Stimulated activated effector memory CD8-positive, alpha-beta T cell treated with anti-CD3 and anti-CD28 coated beads, Interleukin-12 subunit alpha, Interleukin-12 subunit beta, amount 100 ng/mL, for 72 hours (primary cell): ENCODE data around the gene KCNMA1.
A peak's percentile ranks its signal among the peaks of the same experiment; 100 is the strongest.

ENCODE experiments used
- ATAC-seq: fragments of 150-1000 bp; cut with Tn5 transposase; 2 replicates; pipeline ENCODE4 v1.10.0; 2021
- DNase-seq, 2 donors: peaks; one replicate each; pipeline ENCODE4 v3.0.0; 2021 to 2022; ENCODE audit warnings: low spot score in 2 of 2
- H3K27ac Mint-ChIP-seq: one replicate; pipeline ENCODE4 v1.8.0; 2022; ENCODE audit warnings: mild to moderate bottlenecking, mixed read lengths
- H3K36me3 Mint-ChIP-seq: one replicate; pipeline ENCODE4 v1.8.0; 2022; ENCODE audit warnings: mild to moderate bottlenecking, mixed read lengths
- H3K4me1 Mint-ChIP-seq: one replicate; pipeline ENCODE4 v1.8.0; 2022; ENCODE audit warnings: mixed read lengths
- H3K4me3 Mint-ChIP-seq: one replicate; pipeline ENCODE4 v1.8.0; 2022; ENCODE audit warnings: mild to moderate bottlenecking, mixed read lengths
- H3K9me3 Mint-ChIP-seq: one replicate; pipeline ENCODE4 v1.8.0; 2022; ENCODE audit warnings: mixed read lengths

KCNMA1 gene

DNA sequence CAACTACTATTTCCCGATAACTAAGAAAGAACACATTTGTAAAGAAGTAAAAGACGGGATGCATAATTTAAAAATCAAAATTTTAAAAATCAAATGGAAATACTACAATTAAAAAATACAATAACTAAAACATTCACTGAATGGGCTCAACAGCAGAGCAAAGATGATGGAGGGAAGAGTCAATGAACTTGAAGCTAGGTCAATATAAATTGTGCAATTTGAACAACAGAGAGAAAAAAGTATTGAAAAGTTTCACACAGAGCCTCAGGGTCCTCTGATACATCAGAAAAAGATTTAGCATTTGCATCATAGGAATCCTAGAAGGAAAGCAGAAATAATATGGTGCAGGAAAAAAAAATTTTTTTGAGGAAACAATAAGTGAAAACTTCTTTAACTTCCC lies 581.0 kb downstream of the KCNMA1 start:
- Mint-ChIP-seq H3K9me3 (no peaks in the 10 kb centered on the region), H3K27ac (no peak overlapping the region), H3K36me3 (no peaks in the 10 kb centered on the region), H3K4me1 (no peaks in the 10 kb centered on the region), H3K4me3 (no peak overlapping the region)
- DNase-seq (no peak), ATAC-seq (no peak)

DNA sequence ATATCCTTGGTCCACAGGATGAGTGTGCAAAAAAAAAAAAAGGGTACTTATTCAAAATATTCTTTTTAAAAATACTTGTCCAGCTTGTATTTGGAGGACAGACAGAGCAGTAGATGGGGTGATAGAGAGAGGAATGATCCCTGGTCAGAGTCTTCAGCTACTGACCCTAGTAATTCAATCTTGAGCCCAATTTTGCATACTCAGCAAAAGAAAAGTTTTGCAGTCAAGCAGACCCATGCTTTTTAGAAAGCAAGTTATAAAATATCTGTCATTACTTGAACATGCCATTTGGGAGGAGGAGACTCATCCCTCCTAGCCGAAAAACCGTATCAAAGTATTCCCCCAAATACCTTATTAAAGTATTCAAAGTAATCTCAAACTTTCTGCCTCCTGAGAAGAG lies 585.0 kb downstream of the KCNMA1 start:
- H3K4me3 Mint-ChIP-seq = no peak overlapping the region
- no peaks in the 10 kb centered on the region for H3K36me3 Mint-ChIP-seq
- H3K9me3 Mint-ChIP-seq = no peaks in the 10 kb centered on the region
- no peak for DNase-seq
- no peak for ATAC-seq
- no peaks in the 10 kb centered on the region for H3K4me1 Mint-ChIP-seq
- no peak overlapping the region for H3K27ac Mint-ChIP-seq

DNA sequence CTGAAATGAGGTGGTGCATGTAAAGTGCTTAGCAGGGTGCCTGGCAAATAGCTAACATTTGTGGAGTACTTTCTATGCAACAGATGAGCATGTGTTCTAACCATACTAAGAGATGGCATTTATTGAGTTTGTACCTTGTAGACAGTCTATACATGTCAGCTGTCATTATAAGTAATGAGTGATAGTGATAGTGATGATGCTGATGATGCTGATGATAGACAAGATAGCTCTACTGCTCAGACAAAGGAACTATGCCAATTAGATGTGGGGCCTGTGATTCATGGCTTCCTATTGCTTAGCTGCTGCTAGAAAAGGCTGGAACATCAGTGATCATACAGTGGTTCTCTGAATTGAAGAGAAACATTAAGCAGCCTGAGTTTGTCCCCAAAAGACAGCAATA lies 585.8 kb downstream of the KCNMA1 start:
- Mint-ChIP-seq H3K27ac (no peak overlapping the region), H3K4me1 (no peaks in the 10 kb centered on the region)
- ATAC-seq = no peak

DNA sequence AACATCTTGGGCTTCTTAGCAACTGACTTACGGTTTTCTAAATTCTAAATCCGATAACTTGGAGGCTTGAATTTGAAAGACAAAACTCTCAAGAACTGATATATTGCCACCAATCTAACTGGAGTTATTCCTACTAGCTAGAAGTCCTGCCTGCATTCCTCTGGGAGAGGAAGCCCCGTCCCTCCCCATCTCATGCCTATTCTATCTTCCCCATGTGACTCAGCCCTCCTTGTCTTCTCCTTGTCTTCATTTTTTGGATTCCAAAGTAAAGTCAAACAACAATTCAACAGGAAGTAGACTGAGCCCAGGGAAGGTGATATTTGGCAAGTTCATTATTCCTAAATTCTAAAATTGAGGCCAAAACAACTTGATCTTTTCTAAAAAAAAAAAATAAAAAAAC lies 587.7 kb downstream of the KCNMA1 start:
- DNase-seq (no peak), ATAC-seq (no peak)
- Mint-ChIP-seq H3K27ac (no peak overlapping the region), H3K4me3 (no peak overlapping the region), H3K4me1 (no peaks in the 10 kb centered on the region), H3K9me3 (no peaks in the 10 kb centered on the region), H3K36me3 (no peaks in the 10 kb centered on the region)

More for the DNA sequence above, 585.8 kb downstream of the KCNMA1 start:
- H3K9me3 Mint-ChIP-seq = no peaks in the 10 kb centered on the region
- no peak for DNase-seq
- no peaks in the 10 kb centered on the region for H3K36me3 Mint-ChIP-seq
- H3K4me3 Mint-ChIP-seq = no peak overlapping the region

DNA sequence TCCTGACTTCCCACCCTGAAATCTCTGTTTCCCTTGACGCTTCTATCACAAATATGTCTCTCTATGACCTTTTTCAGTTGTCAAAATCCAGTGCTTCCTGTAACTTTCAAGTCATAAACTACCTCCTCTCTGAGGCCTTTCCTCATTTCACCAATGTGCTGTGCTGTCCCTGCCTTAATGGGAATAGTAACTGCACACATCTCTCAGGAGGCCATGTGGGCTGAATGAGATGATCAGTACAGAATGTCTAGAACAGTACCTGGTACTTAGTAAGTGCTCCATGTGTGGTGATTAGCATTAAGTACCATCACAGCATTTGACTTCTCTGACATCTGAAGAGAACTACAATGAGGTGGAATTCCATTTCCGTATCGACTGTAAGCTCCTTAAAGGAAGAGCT lies 588.5 kb downstream of the KCNMA1 start:
- H3K27ac Mint-ChIP-seq = no peak overlapping the region
- no peaks in the 10 kb centered on the region for H3K9me3 Mint-ChIP-seq
- H3K4me1 Mint-ChIP-seq = no peaks in the 10 kb centered on the region
- no peaks in the 10 kb centered on the region for H3K36me3 Mint-ChIP-seq
- H3K4me3 Mint-ChIP-seq = no peak overlapping the region
- DNase-seq = no peak
- no peak for ATAC-seq

DNA sequence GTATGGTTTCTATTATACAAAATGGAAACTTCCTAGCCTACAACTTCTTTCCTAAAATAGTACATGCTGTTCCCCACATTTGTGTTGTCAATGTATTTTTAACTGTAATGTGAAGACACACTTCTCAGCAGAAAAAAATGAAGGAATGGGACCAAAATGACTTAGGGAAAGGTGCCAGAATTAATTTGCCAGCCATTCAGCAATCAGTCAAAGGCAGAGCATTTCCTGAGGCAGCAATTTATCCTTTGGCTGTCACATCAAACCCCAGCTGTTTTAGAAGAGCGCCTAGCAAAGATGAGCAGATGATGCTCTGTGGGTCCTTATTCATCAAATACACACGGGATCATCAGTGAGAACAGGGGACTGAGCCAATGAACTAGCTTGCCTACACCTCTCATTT lies 592.5 kb downstream of the KCNMA1 start:
- no peak for DNase-seq
- H3K27ac Mint-ChIP-seq = no peak overlapping the region
- H3K4me1 Mint-ChIP-seq = peaks cover 6% of the 10 kb centered on the region
- ATAC-seq = no peak
- H3K4me3 Mint-ChIP-seq = no peak overlapping the region
- H3K36me3 Mint-ChIP-seq = peaks cover 5% of the 10 kb centered on the region
- H3K9me3 Mint-ChIP-seq = no peaks in the 10 kb centered on the region

DNA sequence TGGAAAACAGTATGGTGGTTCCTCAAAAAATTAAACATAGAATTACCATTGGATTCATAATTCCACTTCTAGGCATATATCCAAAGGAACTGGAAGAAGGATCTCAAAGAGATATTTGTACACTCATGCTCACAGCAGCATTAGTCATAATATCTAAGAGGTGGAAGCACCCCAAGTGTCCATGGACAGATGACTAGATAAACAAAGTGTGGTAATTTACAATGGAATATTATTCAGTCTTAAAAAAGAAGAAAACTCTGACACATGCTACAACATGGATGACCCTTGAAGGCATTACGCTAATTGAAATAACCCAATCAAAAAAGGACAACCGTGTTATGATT lies 594.2 kb downstream of the KCNMA1 start:
- H3K9me3 Mint-ChIP-seq = no peaks in the 10 kb centered on the region
- no peak overlapping the region for H3K4me3 Mint-ChIP-seq
- ATAC-seq = no peak
- no peak overlapping the region for H3K27ac Mint-ChIP-seq
- peaks cover 6% of the 10 kb centered on the region for H3K4me1 Mint-ChIP-seq
- H3K36me3 Mint-ChIP-seq = peaks cover 5% of the 10 kb centered on the region
- no peak for DNase-seq

DNA sequence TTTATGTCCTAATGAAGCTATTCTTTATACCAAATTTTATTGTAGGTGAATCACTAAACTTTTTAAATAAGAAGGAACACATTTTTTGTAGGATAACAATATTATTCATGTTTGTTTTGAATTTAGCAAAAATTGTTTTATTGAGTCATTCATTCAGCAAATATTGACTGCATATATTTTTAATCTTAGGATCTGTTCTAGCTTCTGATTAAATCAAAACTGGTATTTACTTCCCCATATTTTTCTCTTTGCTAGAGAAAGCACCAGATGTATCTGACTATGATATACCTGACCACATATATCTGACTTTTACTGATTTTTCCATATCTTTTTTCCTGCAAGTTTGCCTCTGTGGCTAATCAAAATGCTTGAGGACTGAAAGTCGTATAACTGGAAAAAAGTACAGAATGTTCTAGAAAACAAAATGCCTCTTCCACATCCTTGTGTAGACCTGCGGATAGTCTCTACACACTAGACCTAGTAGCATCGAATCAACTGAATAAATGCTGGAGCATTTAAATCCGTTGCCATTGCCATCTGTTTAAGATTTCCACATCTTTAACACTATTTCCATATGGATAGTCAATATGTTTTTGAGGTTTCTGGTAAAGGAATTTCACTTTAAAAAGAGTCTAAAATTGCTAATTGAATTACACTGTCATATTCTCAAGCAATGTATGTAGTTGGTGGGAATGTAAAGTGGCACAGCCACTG lies 594.7 kb downstream of the KCNMA1 start:
- DNase-seq (no peak), ATAC-seq (no peak)
- Mint-ChIP-seq H3K4me1 (peaks cover 6% of the 10 kb centered on the region), H3K27ac (no peak overlapping the region), H3K4me3 (no peak overlapping the region), H3K36me3 (peaks cover 5% of the 10 kb centered on the region), H3K9me3 (no peaks in the 10 kb centered on the region)

DNA sequence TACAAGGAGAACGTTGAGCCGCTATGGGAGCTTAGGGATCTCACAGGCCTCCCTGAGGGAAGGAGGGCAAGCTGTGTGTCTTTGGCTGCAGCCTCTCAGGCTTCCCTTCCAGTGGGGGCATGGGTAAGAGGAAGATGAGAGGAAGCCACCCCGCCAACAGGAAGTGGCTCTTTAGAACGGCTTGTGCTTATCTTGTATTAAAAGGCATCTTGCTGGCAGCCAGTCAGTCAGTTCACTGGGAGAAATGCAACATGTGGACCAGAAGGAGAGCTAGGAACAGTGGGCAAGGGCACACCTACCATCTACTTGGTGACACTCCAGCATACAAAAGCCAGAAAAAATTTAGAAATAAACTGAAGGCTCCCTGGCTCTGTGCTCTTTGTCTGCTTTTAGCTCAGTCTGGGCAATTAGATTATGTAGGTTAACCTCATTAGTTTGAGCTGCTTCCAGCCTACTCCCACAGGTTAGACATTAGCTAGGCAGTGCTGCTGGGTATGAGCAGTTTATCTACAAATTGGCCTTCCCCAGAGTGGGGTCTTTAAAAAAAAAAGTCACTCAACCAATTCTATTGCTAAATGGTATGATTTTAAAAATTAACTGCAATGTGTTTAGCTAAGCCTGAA lies 595.9 kb downstream of the KCNMA1 start:
- DNase-seq = no peak

DNA sequence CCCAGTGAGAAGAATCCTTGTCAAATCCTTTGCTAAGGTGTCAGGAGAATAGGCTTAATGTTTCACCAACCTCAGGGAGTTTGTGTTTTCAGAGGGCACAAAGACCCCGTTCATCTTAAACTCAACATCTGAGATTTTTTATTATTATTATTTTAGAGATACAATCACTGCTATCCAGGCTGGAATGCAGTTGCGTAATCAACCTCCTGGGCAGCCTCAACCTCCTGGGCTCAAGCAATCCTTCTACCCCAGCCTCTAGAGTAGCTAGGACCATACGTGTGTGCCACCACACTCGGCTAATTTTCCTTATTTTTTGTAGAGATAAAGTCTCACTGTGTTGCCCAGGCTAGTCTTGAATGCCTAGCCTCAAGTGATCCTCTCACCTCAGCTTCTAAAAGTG lies 599.2 kb downstream of the KCNMA1 start:
- Mint-ChIP-seq H3K4me3 (no peak overlapping the region), H3K36me3 (peaks cover under 1% of the 10 kb centered on the region), H3K27ac (no peak overlapping the region), H3K4me1 (peaks cover 6% of the 10 kb centered on the region), H3K9me3 (no peaks in the 10 kb centered on the region)
- DNase-seq (no peak), ATAC-seq (no peak)

More for the DNA sequence above, 595.9 kb downstream of the KCNMA1 start:
- peaks cover 6% of the 10 kb centered on the region for H3K4me1 Mint-ChIP-seq
- no peaks in the 10 kb centered on the region for H3K9me3 Mint-ChIP-seq
- peaks cover 5% of the 10 kb centered on the region for H3K36me3 Mint-ChIP-seq
- H3K27ac Mint-ChIP-seq = no peak overlapping the region
- ATAC-seq = peak; percentile 36
- H3K4me3 Mint-ChIP-seq = peak overlapping the region; percentile 17

DNA sequence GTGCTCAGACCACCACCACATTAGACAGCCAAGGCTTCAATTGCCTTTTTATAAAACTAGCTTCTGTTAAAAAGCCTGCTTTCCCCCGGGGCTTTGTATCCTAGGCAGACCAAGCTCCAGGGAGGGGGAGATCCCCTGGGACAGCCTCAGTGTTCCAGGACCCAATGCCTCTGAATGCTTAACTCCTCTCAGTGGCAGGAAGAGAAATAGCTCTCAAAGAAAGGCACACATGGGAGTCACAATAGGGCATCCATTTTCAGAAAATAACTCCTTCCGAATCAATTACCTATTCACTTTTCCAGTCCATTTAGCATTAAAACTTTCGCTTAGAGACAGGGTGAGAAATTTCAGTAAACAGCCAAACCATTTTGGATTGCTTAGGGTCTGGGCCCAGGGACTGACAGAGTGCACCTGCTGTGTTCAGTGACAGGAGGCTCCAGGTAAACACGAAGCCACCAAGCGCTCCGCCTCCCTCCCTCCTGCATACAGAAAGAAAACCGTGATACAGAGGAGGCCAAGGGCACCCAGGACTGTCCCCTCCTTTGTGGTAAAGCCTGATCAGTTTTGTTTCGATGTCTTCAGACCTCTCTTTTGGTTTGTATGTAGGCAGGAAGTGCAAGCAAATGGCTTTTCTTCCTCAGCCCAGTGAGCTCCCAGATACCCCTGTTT lies 599.7 kb downstream of the KCNMA1 start:
- H3K36me3 Mint-ChIP-seq = no peaks in the 10 kb centered on the region
- ATAC-seq (no peak), DNase-seq (no peak)
- no peak overlapping the region for H3K27ac Mint-ChIP-seq
- no peak overlapping the region for H3K4me3 Mint-ChIP-seq
- H3K9me3 Mint-ChIP-seq = no peaks in the 10 kb centered on the region
- peaks cover 6% of the 10 kb centered on the region for H3K4me1 Mint-ChIP-seq

DNA sequence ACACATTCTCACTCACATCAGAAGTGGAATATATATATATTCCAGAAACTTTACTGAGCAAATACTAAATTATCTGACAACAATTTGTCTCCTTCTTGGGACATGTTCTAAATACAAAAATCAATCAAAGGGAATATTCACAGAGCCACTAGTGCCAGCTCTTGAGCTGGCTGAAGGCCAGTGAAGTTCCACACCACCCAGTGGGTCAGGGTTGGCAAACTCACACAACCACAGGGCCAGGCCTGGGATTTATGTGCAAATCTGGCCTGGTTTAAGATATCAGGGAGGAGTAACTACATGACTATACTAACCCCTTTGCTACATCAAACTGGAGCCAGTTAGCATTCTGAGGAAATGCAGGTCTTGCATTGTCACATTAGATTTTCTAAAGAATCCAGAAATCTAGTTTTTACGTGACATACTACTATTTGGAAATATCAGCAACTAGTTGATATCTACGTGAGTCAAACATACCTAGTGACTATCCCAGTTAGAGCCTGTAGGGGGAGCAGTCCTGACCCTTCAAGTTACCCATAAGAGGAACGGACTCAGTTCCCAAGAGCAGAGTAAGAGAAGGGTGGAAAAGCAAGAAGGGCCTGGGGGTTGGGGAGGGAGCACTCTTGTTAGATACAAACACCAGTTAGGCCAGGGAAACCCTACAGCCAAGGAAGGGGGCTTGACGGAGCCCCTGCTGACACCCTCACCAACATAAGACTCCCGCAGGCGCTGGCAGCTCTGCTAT lies 600.4 kb downstream of the KCNMA1 start:
- no peak for DNase-seq
- H3K4me1 Mint-ChIP-seq = peaks cover 6% of the 10 kb centered on the region
- H3K9me3 Mint-ChIP-seq = no peaks in the 10 kb centered on the region
- H3K4me3 Mint-ChIP-seq = no peak overlapping the region
- no peaks in the 10 kb centered on the region for H3K36me3 Mint-ChIP-seq
- peak; percentile 13 for ATAC-seq
- no peak overlapping the region for H3K27ac Mint-ChIP-seq

DNA sequence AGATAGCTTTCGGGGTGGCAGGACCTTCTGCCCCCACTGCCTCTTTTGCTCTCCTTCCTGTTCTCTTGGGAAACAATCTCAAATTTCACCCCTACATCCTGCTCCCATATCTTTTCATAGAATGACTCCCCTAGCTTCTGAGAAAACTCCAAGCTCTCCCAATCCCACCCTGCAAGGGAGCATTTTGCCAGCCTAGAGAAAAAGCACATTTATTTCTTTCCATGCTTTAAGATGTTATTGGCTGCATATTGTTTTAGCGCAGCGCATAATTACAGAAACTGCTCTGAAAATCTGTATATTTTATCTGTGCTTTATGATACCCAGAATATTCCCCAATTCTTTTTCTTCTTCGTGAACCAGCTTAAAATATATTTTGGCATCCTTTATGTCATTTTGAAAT lies 601.3 kb downstream of the KCNMA1 start:
- no peaks in the 10 kb centered on the region for H3K9me3 Mint-ChIP-seq
- no peak overlapping the region for H3K4me3 Mint-ChIP-seq
- H3K4me1 Mint-ChIP-seq = peaks cover under 1% of the 10 kb centered on the region
- no peak overlapping the region for H3K27ac Mint-ChIP-seq
- no peak for ATAC-seq
- H3K36me3 Mint-ChIP-seq = no peaks in the 10 kb centered on the region
- no peak for DNase-seq

DNA sequence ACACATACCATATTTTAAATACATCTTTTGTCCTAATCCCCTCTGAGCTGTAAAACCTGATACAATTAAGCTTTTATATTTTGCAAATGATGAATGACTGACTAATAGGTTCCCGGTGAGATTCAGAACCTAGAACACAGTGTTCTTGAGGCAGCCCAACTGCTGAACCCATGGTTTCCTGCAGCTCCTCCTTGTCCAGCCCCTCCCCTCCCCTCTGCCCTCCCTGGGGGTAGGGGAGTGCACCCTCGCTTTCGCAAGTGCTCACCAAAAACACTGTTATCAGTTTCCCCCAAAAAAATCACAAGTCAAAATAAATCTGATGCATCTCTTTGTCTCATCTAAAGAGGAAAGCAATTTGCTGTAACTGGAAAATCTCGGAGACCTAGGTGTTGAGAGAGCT lies 602.8 kb downstream of the KCNMA1 start:
- no peaks in the 10 kb centered on the region for H3K9me3 Mint-ChIP-seq
- ATAC-seq (no peak), DNase-seq (no peak)
- H3K36me3 Mint-ChIP-seq = no peaks in the 10 kb centered on the region
- no peaks in the 10 kb centered on the region for H3K4me1 Mint-ChIP-seq
- no peak overlapping the region for H3K27ac Mint-ChIP-seq
- no peak overlapping the region for H3K4me3 Mint-ChIP-seq

DNA sequence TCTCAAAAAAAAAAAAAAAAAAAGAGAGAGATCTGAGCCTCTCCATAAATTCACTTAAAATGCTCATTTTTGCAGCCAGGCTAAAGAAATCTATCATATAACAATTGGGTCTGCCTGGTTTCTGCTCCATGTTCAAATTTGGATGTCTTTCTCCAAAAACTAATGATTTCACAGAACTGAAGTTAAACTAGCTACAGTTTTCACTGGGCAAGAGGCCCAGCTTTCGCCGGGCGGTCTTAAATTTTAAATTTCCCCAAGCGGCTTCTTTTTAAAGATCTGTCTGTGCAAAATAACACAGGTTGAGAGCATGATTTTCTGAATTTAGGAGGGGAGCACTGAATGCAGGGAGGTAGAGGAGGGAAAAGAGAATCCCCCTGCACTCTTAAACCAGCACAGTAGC lies 603.4 kb downstream of the KCNMA1 start:
- DNase-seq = no peak
- no peaks in the 10 kb centered on the region for H3K4me1 Mint-ChIP-seq
- no peak overlapping the region for H3K27ac Mint-ChIP-seq
- H3K4me3 Mint-ChIP-seq = no peak overlapping the region
- no peak for ATAC-seq
- no peaks in the 10 kb centered on the region for H3K36me3 Mint-ChIP-seq
- no peaks in the 10 kb centered on the region for H3K9me3 Mint-ChIP-seq

DNA sequence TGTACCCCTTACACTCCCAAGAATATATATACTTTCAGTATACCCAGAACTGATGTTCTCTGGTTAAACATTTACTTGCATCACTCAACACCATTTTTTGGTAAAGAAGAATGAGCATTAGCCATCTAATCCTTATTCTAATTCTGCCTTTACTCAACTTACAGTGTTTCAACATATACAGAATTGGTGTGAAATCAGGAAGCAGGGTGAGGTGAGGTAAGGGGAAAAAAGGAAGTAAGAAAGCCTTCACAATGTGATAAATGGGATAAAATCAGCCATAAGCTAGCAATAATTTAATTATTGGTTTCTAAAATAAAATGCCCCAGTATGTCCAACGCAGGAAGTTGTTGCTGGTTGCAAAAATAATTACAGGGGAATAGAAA lies 605.4 kb downstream of the KCNMA1 start:
- no peak overlapping the region for H3K4me3 Mint-ChIP-seq
- H3K27ac Mint-ChIP-seq = no peak overlapping the region
- H3K4me1 Mint-ChIP-seq = no peaks in the 10 kb centered on the region
- H3K36me3 Mint-ChIP-seq = no peaks in the 10 kb centered on the region
- ATAC-seq (no peak), DNase-seq (no peak)
- no peaks in the 10 kb centered on the region for H3K9me3 Mint-ChIP-seq
